HG02588 (cell line): ENCODE results near the gene ACTR6.
"Not testable (repeated sequence)": the region's sequence is repeated elsewhere in the genome, so short reads cannot be mapped to it uniquely, and the experiment has no call there.

Source experiments
- ATAC-seq: cut with Tn5 transposase; IDR thresholded peaks from one replicate; pipeline ENCODE4 v1.9.1; 2021; ENCODE audit warnings: mild to moderate bottlenecking, moderate library complexity; ENCODE audit not compliant: unreplicated experiment

The ACTR6 gene

GRCh38 chr12:100219328-100220109 lies 18.9 kb downstream of the ACTR6 start:
- no peak for ATAC-seq

- ATAC-seq = no peak
Measured at GRCh38 chr12:100221523-100221922, 20.9 kb downstream of the ACTR6 start.

GRCh38 chr12:100222173-100222572 lies 21.6 kb downstream of the ACTR6 start:
- ATAC-seq = not testable (repeated sequence)

- no peak for ATAC-seq
Measured at GRCh38 chr12:100225491-100225890, 24.9 kb downstream of the ACTR6 start.

GRCh38 chr12:100229036-100229635 lies 28.5 kb downstream of the ACTR6 start:
- ATAC-seq = no peak

- ATAC-seq = no peak
Measured at GRCh38 chr12:100229876-100230275, 29.3 kb downstream of the ACTR6 start.

- ATAC-seq = not testable (repeated sequence)
Measured at GRCh38 chr12:100231873-100232272, 31.3 kb downstream of the ACTR6 start.

GRCh38 chr12:100234166-100234565 lies 33.6 kb downstream of the ACTR6 start:
- ATAC-seq = no peak

- ATAC-seq = no peak
Measured at GRCh38 chr12:100234591-100235304, 34.1 kb downstream of the ACTR6 start.

GRCh38 chr12:100238801-100239200 lies 38.2 kb downstream of the ACTR6 start:
- ATAC-seq = no peak

- ATAC-seq = no peak
Measured at GRCh38 chr12:100239589-100239988, 39.0 kb downstream of the ACTR6 start.

- ATAC-seq = no peak
Measured at GRCh38 chr12:100243137-100243536, 42.5 kb downstream of the ACTR6 start.

- ATAC-seq = no peak
Measured at GRCh38 chr12:100247765-100248164, 47.1 kb downstream of the ACTR6 start.

GRCh38 chr12:100248886-100249285 lies 48.3 kb downstream of the ACTR6 start:
- ATAC-seq = no peak

- ATAC-seq = no peak
Measured at GRCh38 chr12:100249941-100250340, 49.3 kb downstream of the ACTR6 start.

- ATAC-seq = no peak
Measured at GRCh38 chr12:100251917-100252316, 51.3 kb downstream of the ACTR6 start.

GRCh38 chr12:100253437-100253836 lies 52.8 kb downstream of the ACTR6 start:
- no peak for ATAC-seq

- no peak for ATAC-seq
Measured at GRCh38 chr12:100254876-100255275, 54.3 kb downstream of the ACTR6 start.

GRCh38 chr12:100258127-100258526 lies 57.5 kb downstream of the ACTR6 start:
- no peak for ATAC-seq

- ATAC-seq = no peak
Measured at GRCh38 chr12:100263131-100263530, 62.5 kb downstream of the ACTR6 start.

- not testable (repeated sequence) for ATAC-seq
Measured at GRCh38 chr12:100265107-100265506, 64.5 kb downstream of the ACTR6 start.
